HG02970 (cell line): ENCODE data around the gene NOS1AP.

Source experiments
- ATAC-seq: cut with Tn5 transposase; IDR thresholded peaks from one replicate; pipeline ENCODE4 v1.9.1; 2021; ENCODE audit warnings: mild to moderate bottlenecking, moderate library complexity, moderate number of reproducible peaks; ENCODE audit not compliant: unreplicated experiment, low FRiP score

NOS1AP gene

DNA sequence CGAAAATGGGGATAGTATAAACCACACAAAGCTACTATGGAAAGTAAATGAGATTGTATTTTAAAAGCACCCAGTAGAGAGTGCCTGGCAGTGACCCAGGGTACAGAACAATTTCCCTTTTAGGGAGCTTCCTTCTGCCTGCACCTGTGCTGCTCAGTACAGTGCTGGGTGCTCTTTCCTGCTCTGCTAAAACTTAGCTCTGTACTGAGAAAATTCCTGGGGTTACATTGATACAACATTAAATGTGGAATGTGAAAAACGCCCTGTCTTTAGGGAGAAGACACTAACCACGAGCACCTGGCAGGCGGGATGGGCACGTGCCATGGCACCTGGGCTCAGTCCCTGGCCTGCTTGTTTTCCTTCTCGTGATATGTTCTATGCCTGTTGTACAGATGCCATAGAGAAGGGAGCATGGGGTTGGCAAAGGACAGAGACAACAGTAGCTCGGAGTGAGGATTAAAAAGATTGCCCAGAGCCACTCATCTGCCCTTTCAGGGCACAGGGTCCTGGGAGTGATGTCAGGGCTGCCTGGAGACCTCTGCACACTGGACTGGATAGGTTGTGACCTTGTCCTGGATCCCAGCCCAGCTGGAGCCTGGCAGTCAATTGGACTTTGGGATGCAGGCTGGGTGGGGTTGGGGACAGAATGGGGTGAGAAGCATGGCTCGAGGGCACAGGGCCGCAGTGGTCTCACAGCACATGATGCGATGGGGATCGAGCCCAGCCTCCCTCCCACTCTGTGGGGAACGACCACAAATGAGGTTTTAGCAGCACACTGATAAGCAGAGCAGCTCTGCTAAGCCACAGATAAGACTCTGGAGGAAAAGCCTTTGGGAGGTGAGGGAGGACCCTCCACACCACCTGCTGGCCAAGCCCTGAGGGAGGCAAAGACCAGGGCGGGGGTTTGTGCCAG, 302.9 kb downstream of the NOS1AP start:
- no peak for ATAC-seq

GRCh38 chr1:162373072-162373427, 303.6 kb downstream of the NOS1AP start:
- no peak for ATAC-seq

DNA sequence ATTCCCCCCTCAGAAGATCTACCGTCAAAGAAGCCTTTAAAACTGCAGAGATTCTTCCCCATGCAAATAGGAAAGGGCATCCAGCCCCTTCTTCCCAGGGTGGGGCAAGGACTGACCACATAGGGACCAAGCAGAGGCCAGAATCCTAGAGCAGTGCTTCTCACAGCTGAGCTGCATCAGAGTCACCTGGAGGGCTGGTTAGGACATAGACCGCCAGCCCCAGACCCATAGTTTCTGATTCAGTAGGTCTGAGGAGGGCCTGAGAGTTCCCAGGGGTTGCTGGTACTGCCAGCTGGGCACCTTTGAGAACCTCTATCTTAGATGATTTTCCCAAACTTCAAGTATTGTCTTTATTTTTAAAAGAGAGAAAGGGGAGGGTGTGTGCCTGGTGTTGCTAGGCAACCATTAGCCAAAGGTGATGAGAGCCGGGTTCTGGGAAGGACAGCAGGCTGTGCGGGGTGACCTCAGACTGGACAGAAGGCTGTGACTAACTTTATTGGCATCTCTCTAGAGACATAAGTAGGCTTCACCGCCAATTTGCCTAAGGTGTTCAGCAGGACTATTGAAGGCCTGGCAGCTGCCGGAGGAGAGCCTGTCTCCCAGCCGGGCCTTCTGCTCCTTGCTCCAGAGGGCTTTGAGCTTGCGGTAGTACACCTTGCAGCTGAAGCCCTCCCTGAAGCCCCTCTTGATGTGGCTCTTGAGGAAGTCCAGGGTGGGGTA, 304.2 kb downstream of the NOS1AP start:
- no peak for ATAC-seq

DNA sequence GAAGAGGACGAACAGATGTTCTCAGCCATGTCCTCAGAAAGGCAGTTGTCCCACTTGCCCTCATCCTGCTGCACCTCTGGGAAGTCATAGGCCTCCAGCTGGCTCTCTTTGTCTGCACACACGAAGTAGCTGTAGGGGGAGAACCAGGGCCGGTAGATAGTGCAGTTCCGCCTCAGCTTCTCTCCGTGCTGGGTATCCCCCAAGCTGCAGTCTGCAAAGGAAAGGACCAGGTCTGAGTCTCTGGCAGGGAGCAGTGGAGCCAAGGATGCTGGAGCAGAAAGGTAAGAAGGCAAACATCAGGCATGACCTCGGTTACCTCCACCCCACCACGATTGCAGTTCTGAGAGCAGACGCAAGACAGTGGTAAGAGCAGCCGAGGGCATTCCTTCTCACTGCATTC, 304.9 kb downstream of the NOS1AP start:
- no peak for ATAC-seq

GRCh38 chr1:162375463-162375862, 306.0 kb downstream of the NOS1AP start:
- ATAC-seq: no peak

- ATAC-seq: no peak
Measured at GRCh38 chr1:162376691-162377090, 307.2 kb downstream of the NOS1AP start, which contains the start of gene SPATA46. TSS of gene SPATA46 (minus strand) at chr1:162376854. CDS start at chr1:162376790, 64 bp downstream.

DNA sequence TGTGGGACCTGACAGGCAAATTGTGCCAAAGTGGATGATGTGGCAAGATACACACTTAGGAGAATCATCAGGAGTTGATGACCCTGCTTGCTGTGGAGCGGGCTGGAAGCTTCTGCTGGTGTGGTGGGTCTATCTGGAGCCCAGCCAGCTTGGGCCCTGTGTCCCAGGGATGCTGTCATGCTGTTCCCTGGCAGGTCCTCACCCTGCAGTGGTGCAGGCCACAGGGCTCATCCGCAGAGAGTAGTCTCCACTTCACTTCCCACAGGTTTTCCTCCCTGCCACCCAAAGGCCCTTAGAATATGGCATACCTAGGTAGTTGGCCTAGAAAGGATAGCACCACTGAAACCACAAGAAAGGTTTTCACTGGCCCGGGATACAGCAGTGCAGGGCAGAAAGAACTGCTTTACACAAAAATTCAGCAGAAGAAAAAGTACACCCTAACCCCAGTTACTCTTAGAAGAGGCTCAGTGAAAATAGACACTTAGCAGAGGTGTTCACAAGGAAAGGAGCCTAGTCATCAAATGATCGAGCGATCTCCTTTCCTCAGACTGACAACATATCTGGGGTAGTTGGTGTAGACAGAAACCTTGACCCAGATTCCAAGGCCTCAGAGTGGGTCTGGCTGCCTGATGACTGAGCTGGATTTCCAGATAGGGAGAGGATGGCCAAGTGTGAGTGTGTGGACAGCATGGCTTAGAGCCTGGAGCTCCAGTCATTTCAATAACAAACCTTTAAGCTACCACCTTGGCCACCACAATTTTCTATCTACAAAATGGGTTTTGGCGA, 310.8 kb downstream of the NOS1AP start:
- ATAC-seq: no peak

GRCh38 chr1:162381383-162381782, 311.9 kb downstream of the NOS1AP start, which contains the start of gene C1orf226:
TSS of gene C1orf226 (plus strand) at chr1:162381728. CDS start at chr1:162381902, 174 bp downstream.
- ATAC-seq: no peak

GRCh38 chr1:162381941-162382750, 312.7 kb downstream of the NOS1AP start:
- ATAC-seq: no peak

GRCh38 chr1:162383091-162383490, 313.6 kb downstream of the NOS1AP start:
- ATAC-seq: no peak

DNA sequence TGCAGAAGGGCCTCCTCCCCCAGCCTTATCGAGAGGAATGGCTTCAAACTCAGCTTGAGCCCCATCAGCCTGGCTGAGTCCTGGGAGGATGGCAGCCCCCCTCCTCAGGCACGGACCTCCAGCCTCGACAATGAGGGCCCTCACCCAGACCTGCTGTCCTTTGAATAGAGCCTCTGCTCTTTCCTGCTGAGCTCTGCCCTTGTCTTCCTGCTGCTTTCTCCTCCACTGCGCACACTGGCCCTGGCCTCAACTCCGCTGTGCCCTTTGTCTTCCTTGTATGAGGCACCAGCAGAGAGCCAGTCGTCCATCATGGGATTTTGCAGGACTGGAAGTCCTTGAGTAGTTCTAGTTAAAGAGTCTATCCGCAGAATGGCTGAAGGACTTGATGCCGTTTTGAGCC, 314.0 kb downstream of the NOS1AP start:
- no peak for ATAC-seq

GRCh38 chr1:162384116-162384515, 314.6 kb downstream of the NOS1AP start:
- no peak for ATAC-seq

DNA sequence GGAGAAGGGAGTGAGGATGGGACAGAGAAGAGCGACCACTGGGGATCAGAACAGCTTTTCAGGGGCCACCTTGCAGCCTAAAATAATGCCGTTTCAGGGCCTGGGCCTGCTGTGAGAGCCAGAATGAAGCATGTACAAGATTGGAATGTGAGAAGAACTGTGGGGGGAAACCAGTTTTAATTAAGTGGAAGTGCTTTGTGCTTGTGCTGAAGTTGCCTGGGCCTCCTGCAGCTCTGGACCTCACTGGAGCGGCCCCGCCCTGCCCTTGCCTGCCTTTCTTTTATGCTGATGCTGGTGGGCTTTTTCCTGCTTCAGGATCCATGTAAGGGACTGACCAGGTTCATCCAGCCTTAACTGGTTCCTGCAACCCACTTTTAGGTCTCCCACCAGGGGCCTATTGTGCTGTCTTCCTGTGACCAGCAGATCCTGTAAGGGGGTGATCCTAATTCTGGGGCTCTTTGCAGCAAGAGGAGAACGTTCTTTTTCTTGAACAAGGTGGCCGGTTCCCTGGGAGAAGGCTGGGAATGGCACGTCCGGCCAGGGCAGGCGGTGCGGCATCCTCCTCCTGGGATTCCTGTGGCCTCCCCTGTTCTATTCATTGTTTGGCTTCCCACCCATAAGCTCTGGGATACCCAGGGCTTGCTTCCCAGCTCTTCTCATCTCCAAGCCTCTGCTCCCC, 315.2 kb downstream of the NOS1AP start:
- no peak for ATAC-seq

DNA sequence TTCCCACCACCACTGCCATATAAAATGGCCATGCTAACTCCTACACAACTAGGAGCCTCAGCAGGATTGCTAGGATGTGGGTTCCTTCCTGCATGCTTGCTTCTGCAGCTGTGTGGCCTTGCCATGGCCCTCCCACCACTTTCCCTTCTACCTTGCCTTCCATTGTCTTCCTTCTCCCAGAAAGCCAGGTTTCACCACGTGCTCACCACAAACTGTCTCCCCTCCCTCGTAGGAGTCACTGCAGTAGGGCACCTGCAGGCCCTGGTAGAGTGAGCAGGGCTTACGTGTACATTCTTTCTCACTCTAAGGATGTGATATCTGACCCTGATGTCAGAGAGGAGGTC, 315.8 kb downstream of the NOS1AP start:
- ATAC-seq: no peak

DNA sequence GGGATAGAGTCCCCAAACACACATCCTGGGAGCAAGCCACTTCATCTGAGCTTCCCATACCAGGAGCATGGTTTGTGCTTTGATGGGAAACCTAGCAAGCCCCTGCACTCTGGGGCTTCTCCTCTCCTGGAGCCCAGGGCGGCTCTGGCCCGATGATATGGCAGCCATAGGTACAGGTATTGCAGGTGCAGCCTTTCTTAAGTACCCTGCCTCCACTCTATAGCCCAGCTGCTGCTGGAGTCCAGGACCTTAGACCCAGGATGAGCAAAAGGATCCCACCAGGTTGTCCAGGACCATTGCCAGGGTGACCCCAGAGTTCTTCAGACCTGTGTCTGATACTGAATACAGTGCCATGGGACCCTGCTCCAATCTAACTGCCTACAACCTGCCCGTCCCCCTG, 316.2 kb downstream of the NOS1AP start:
- ATAC-seq: no peak

DNA sequence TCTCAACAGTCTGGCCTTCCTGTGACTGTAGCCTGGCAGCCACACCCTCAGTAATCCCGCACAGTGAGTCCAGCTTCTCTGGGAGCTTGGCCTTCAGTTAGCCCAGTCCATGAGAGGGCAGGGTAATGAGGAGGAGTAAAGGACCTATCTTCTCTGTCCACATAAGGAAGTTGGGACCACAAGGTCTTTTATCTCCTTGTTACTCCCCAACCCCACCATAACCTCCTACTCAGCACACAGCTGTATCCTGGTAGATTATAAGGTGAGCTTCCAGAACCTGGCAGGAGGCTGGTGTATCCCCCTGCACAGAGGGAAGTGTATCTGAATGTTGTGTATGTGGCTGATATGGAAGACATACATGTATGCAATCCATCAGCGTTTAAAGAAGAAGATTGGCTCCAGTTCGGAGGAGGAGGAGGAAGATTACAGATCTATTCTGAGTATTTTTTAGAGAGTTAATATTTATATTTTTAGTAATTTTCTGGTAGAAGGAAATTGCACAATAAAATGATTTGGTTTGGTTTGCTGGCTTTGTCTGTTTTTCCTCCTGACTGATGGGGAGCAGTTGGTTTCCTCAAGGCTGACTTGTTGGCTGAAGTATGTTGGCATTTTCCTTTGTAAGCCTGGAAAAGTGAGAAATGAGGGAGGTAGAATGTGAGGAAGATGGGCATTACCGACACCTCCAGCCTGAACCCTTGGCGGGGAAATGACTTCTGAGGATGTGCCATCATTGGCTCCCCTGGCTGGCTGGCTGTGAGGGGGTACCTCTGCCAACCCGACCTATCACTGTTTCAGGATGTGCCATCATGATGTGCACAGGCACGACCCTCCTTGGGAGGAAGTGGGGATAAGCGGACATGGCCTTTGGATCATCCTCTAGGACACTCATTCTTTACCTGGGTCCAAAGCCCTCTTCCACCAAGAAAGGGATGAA, 317.1 kb downstream of the NOS1AP start:
- ATAC-seq: no peak

- ATAC-seq: no peak
Measured at GRCh38 chr1:162387226-162388082, 318.0 kb downstream of the NOS1AP start.
